ENCODE data around the gene NARF. TPM values are rescaled to one million over a fixed set of nuclear protein-coding genes. Genes with fewer than 3 reads are reported as not detected.

NARF gene
- total and polyA plus RNA-seq, 2 of the 8 experiments (the other 6 are each of a cell fraction or from before 2014, with no cell fraction given) = 97.4 to 131 TPM

DNA sequence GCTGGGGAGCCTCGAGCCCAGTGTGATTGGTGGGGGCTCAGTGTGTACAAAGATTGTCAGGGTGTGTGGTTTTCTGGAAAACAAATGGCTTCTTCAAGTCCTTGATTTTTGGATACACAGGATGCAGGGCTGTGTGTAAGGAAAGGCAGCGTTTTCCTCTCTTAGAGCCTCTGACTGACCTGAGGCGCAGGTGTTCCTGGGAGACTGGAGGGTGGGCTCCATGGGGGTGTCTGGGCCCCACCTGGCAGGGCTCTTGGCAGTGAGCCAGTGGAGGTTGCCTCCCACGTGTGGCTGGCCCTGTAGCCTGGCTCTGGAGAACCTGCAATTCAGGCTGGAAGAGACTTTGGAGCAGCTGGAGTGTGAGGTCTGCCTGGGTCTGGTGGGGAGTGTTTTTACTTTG lies 66.0 kb downstream of the NARF start:
- H3K36me3 ChIP-seq (ENCODE audit: control insufficient read depth in 2 of 4, insufficient read depth in 4 of 4, low read length in 3 of 4) = no peaks in the 10 kb centered on the region
- H3K4me2 ChIP-seq (ENCODE audit: insufficient read depth in 1 of 2, low read depth in 2 of 2, low read length in 2 of 2) = no peak overlapping the region
- H4K8ac ChIP-seq (ENCODE audit: extremely low read depth, insufficient read depth, low read length) = no peak overlapping the region
- H3K23ac ChIP-seq (ENCODE audit: insufficient read length) = no peak overlapping the region
- H3K27me3 ChIP-seq (replicated peaks in 1 of 4; ENCODE audit: control insufficient read depth in 3 of 4, extremely low read depth in 1 of 4, insufficient read depth in 3 of 4, low read length in 3 of 4) = no peaks in the 10 kb centered on the region
- H4K20me1 ChIP-seq (replicated peaks in 1 of 2; ENCODE audit: control insufficient read depth in 1 of 2, insufficient read depth in 2 of 2, low read length in 2 of 2) = peaks cover 36 to 38% of the 10 kb centered on the region in 2 experiments
- H3K79me1 ChIP-seq (ENCODE audit: low read depth, low read length) = peaks cover 12% of the 10 kb centered on the region
- no peak overlapping the region for H2BK12ac ChIP-seq (ENCODE audit: low read depth, low read length)
- WGBS, 2 experiments (ENCODE audit: extremely low coverage in 1 of 2, insufficient coverage in 1 of 2, insufficient read length in 1 of 2, insufficient replicate concordance in 2 of 2, low coverage in 1 of 2, low lambda C conversion rate in 2 of 2, missing lambda C conversion rate in 1 of 2) = 82% methylated on average over 4 of the region's 4 CpGs; no CpG with 5 or more reads in 1 of the 2 experiments
- no peak overlapping the region for H4K5ac ChIP-seq (ENCODE audit: insufficient read length, low read depth, low read length)
- no peak overlapping the region for H2BK15ac ChIP-seq (ENCODE audit: low read length)
- H2AFZ ChIP-seq (ENCODE audit: low read length) = no peak overlapping the region
- no peak overlapping the region for H3K9ac ChIP-seq (replicated peaks in 1 of 4; ENCODE audit: extremely low read depth in 1 of 4, low read depth in 3 of 4, low read length in 3 of 4)
- no peak overlapping the region for H2BK120ac ChIP-seq (replicated peaks; ENCODE audit: low read depth, low read length)
- no peaks in the 10 kb centered on the region for H3K9me3 ChIP-seq (ENCODE audit: insufficient read depth in 2 of 2, low read depth in 1 of 2, low read length in 1 of 2)
- H2BK5ac ChIP-seq (ENCODE audit: low read depth, low read length) = no peak overlapping the region
- ChIA-PET POLR2A (ENCODE audit: partially characterized antibody) (no interaction called here), CTCF (ENCODE audit: partially characterized antibody) (interaction anchor here (0.7 to 4.1 kb wide), 2 partner anchors 30 to 144 kb away, joined by 3 to 31 read pairs; no protein-coding TSS in a partner anchor)
- H2BK20ac ChIP-seq (ENCODE audit: low read length) = no peak overlapping the region
- peaks cover 7% of the 10 kb centered on the region; the same call in 1 of the 2 replicates for H3K23me2 ChIP-seq (ENCODE audit: low read depth, low read length)
- no peak overlapping the region for H3K4me3 ChIP-seq (ENCODE audit: extremely low read depth in 1 of 4, insufficient read depth in 2 of 4, low read depth in 3 of 4, low read length in 4 of 4)
- peak overlapping the region; percentile 26 for H3K56ac ChIP-seq (replicated peaks; ENCODE audit: insufficient read length, low read depth, low read length)
- H4K91ac ChIP-seq (replicated peaks; ENCODE audit: insufficient read length, low read length) = no peak overlapping the region
- no peak overlapping the region for H3K4ac ChIP-seq (replicated peaks; ENCODE audit: insufficient read length, low read depth, low read length)
- peaks cover 0 to 7% (median 2%) of the 10 kb centered on the region in 4 experiments; a peak in 5 of 7 replicates for H3K4me1 ChIP-seq (replicated peaks in 1 of 4; ENCODE audit: control insufficient read depth in 3 of 4, insufficient read depth in 4 of 4, low read length in 3 of 4)
- H3K27ac ChIP-seq (ENCODE audit: low read depth, low read length) = no peak overlapping the region
- DNase-seq (ENCODE audit: low read depth in 1 of 2, low spot score in 2 of 2) = no peak
- H3K79me2 ChIP-seq (ENCODE audit: control insufficient read depth in 1 of 2, insufficient read depth in 2 of 2, low read length in 2 of 2) = peaks cover 68 to 96% of the 10 kb centered on the region in 2 experiments
- no peak overlapping the region for H2AK5ac ChIP-seq (ENCODE audit: low read depth, low read length)
- H3K18ac ChIP-seq (ENCODE audit: extremely low read depth, low read length) = no peak overlapping the region
- H3K14ac ChIP-seq (ENCODE audit: insufficient read length) = no peak overlapping the region
- no peak for FAIRE-seq
- no peak for TF ChIP-seq GTF2F1 (IDR thresholded peaks at IDR 0.05; ENCODE audit: borderline replicate concordance, low read depth, low read length)
- no peak for TF ChIP-seq RBBP5 (IDR thresholded peaks at IDR 0.05; ENCODE audit: borderline replicate concordance, low read depth, low read length)
- no peak for TF ChIP-seq TBP (IDR thresholded peaks at IDR 0.05; ENCODE audit: low read depth, low read length)
- TF ChIP-seq, protein P1, sequence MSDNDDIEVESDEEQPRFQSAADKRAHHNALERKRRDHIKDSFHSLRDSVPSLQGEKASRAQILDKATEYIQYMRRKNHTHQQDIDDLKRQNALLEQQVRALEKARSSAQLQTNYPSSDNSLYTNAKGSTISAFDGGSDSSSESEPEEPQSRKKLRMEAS (IDR thresholded peaks at IDR 0.05) = no peak
- no peak for TF ChIP-seq EZH2 (IDR thresholded peaks at IDR 0.05; ENCODE audit: low read depth, low read length, severe bottlenecking)
- no peak for TF ChIP-seq HDAC6 (IDR thresholded peaks at IDR 0.05; ENCODE audit: low read depth, low read length)
- no peak for TF ChIP-seq GABPA (IDR thresholded peaks at IDR 0.05; ENCODE audit: borderline replicate concordance, insufficient read depth, low read length)
- no peak for TF ChIP-seq RAD21 (IDR thresholded peaks at IDR 0.05 in 1 of 2, conservative IDR thresholded peaks at IDR 0.05 in 1 of 2; ENCODE audit: low read depth in 2 of 2, low read length in 2 of 2)
- no peak for TF ChIP-seq RNF2 (IDR thresholded peaks at IDR 0.05; ENCODE audit: borderline replicate concordance, low read depth, low read length, missing control alignments, poor library complexity, severe bottlenecking)
- no peak for TF ChIP-seq HDAC2 (IDR thresholded peaks at IDR 0.05; ENCODE audit: borderline replicate concordance in 1 of 2, low read depth in 2 of 2, low read length in 2 of 2)
- no peak for TF ChIP-seq SP4 (IDR thresholded peaks at IDR 0.05; ENCODE audit: low read length)
- no peak for TF ChIP-seq TCF12 (IDR thresholded peaks at IDR 0.05; ENCODE audit: low read depth, low read length)
- no peak for TF ChIP-seq MAFK (IDR thresholded peaks at IDR 0.05; ENCODE audit: low read depth, low read length)
